GM23248 (cell line): ENCODE results near the gene HYI.

ENCODE experiments used
- EZH2 ChIP-seq: fragments of 200-600 bp; sonication (generic); IDR thresholded peaks from 2 replicates; pipeline ENCODE4 v1.6.1; 2018; ENCODE audit warnings: antibody characterized with exemption, mild to moderate bottlenecking; ENCODE audit not compliant: insufficient read depth, poor library complexity, severe bottlenecking
- EZH2phosphoT487 ChIP-seq: fragments of 200-600 bp; sonication (generic); IDR thresholded peaks from 2 replicates; pipeline ENCODE4 v1.6.1; 2018; ENCODE audit warnings: antibody characterized with exemption, moderate library complexity, mild to moderate bottlenecking, low read depth; ENCODE audit not compliant: insufficient read depth

DNA sequence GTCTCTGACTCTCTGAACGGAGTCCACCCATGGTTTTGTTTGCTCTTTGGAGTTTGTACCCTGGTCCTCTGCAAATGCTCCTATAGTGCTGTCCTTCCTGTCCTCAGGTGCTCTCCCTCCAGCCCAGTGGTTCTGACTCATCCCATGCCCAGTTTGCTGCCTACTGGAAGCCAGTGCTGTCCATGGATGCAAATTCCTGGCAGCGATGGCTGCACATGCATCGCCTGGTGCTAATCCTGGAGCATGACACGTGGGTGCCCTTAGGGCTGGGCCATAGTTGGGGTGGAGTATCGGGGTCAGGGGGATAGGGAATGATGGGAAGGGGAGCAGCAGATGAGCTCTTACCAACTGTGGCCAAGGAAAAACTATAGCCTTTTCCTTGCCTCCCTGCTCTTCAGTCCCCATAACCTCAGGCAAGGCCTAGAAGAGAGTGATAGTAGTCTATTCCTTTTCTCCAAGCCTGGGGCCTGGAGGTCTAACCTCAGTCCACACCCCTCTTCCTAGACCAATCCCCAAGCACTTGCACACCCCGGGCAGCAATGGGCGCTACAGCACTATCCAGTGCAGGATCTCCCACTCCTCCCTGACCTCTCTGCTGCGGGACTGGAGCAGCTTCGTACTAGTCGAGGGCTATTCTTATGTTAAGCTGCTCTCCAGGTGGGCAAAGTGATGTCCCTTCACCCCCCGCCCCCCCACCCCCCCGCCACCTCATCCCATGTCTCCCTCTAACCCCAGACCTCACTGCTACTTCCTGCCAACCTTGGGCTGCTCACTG is 31.6 kb downstream of the HYI start:
- TF ChIP-seq EZH2, result no peak
- TF ChIP-seq EZH2phosphoT487, result no peak
